Stimulated activated naive CD4-positive, alpha-beta T cell (primary cell): Measurements from ENCODE around the gene PHIP.
A peak's percentile ranks its signal among the peaks of the same experiment; 100 is the strongest.

Source experiments
- DNase-seq, 6 experiments: peaks; one replicate each; lab custom pipeline; 2025; lab: John Stamatoyannopoulos, UW

PHIP gene

GRCh38 chr6:79070206-79070825 lies 7.7 kb downstream of the PHIP start:
- DNase-seq: no peak

- DNase-seq: no peak
Observed at GRCh38 chr6:79066828-79067227, 11.2 kb downstream of the PHIP start.

- DNase-seq: no peak
Observed at GRCh38 chr6:79066330-79066729, 11.7 kb downstream of the PHIP start.

DNA sequence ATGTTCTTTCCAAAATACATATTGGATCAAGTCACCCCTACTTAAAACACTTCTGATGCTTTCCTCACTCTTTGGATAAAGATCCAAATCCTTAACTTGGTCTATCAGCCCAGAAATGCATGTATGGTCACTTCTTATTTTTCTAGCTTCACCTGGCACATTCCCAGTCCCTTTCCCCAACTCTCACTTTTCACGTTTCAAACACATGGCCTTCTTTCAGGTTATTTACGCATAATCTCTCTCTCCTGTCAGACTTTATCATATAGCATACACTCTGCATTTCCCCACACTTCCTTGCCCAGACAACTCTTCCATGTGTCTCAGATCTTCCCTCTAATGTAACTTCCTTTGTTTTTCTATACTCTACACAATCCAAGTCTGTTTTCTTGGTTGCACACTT lies 12.8 kb downstream of the PHIP start:
- DNase-seq: no peak

- DNase-seq: no peak
Observed at GRCh38 chr6:79064635-79065034, 13.4 kb downstream of the PHIP start.

GRCh38 chr6:79062708-79063107 lies 15.3 kb downstream of the PHIP start:
- DNase-seq: no peak

- no peak for DNase-seq
Observed at GRCh38 chr6:79057746-79058145, 20.3 kb downstream of the PHIP start.

DNA sequence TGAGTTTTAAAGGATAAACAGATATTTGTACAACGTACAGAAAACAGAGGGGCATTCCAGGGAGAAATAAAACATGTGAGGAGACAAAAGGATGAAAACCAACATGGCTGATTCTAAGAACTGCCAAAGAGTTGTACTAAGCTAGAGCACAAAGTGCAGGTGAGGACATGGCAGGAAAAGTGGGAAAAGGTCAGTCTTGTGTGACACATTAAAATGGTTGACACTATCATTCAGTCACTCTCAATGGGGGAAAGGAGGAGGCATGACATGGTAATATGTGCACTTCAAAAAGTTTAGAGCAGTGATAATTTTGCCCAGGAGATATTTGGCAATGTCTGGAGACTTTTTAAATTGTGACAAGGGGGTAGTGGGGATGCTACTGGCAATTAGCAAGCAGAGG lies 21.8 kb downstream of the PHIP start:
- DNase-seq: no peak

DNA sequence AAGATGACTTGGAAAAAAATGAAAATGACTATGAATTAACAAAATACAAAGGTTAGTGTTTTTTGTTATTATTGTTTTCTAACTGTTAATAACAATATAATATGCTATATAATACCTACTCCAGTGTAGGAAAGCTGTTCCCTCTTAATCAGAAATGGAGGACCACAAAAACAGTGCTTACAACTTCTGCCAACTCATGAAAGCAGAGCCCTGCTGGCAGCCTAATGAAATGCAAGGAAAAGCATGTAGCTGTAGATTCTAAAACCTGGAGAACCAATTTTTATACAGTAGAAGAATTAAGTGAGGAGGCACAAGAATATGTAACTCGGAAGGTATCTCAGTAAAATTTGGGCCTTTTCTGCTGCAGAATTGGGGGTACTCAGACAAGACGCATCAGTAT lies 29.4 kb downstream of the PHIP start:
- no peak for DNase-seq

DNA sequence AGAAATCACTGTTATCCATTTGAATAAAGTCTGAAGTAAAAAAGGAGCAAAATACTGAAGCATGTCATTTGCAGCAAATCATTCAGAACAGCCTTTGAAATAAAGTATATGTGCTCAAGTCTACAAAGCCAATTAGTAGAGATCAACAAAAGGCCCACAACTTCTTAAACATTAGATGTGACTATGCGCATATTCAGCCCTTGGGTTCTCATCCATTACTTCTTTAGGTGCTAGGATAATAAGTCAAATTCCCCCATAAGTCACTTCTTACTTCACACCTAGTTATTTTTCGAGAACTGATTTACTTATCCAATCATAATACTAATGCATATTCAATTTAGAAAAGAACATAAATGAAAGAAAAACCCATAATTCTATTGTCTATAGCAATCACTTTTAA lies 31.0 kb downstream of the PHIP start:
- no peak for DNase-seq

DNA sequence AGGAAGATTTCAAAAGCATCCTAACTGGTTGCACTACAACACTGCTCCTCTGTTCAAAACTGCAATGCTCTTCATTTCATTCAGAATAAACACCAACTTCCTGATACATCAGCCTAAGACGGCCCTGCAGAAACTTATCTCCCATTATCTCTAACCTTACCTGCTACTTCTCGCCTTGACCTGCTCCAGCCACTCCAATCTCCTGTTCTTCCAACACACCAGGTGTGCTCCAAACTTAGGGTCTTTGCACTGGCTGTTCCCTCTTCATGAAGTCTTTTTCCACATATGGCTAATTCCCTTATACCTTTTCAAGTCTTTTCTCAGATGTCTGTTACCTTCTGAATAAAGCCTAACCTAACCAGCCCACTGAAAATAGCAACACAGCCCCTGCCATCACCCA lies 32.1 kb downstream of the PHIP start:
- DNase-seq: no peak

DNA sequence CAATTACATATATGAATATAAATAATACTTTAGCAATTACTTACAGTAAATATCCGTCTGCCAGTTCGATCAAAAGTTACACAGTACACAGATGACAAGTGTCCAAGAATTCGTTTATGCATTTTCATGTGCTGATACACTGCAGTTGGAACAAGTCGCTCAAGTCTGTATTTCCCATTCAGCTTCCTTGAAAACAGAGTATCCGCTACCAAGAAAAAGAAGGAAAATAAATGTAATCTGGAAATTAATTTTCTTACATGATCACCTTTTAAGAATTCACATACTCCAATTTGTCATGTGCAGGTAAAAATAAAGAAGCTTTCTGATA lies 35.3 kb downstream of the PHIP start:
- DNase-seq: no peak

DNA sequence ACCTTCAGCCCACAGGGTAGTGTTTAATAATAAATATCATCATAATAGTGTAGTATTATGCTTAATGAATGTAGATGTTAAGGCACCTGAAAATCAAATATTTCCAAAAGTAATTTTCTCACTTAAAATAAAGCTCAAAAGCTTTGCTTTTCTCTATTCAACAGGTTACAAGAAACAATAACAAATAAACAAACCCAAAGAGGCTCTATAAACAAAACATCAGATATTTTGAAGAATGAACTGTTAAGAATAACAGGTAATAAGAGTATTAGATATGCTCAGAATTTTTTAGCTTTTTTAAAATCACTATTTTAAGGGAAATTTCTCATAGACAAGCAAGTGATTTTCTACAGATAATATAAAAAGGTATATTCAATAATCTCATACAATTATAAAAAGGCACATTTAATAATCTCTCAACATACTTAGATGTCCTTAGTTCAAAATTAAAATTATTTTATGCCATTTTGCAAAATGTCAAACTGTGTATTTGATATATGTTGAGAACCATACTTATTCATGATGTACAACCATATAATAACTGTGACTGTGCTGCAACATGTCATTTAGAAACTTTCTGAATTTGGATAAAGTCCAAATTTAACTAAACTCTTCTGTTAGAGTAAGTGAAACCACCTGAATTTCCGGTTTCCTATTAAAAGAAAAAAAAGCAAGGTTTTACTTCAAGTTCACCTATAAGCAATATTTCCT lies 35.8 kb downstream of the PHIP start:
- DNase-seq: peak in 2 of 6 experiments; percentile 3 to 11

DNA sequence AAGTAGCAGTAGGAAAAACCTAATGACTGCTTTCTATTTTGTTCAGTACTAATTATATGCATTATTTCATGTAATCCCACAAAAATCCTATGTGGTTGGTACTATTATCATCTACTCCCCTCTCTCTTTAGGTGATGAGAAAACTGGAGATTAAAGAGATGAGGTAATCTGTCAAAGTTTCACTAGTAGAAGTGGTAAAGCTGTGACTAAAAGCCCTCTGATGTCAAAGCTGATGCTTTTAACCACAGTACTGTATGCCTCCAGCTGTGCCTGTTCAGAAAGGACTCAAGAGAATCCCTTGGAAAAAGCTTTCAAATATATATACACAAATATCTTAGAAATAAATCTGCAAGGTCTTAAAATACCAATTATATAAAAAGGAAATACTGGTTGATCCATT lies 38.0 kb downstream of the PHIP start:
- no peak for DNase-seq

DNA sequence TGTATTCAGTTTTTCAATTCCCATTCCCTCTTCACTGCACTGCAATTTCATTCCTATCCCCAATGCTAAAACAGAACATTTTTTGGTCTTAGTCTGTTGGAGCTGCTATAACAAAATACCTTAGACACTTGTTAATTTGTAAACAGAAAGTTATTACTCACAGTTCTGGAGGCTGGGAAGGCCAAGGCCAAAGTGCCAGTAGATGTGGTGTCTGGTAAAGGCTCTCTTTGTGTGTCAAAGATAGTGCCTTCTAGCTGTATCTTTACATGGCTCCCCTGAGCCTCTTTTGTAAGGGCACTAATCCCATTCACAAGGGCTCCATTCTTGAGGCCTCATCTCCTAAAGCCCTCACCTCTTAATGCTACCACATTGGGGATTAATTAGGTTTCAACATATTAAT lies 40.0 kb downstream of the PHIP start:
- DNase-seq: no peak

GRCh38 chr6:79034865-79035264 lies 43.2 kb downstream of the PHIP start:
- no peak for DNase-seq

DNA sequence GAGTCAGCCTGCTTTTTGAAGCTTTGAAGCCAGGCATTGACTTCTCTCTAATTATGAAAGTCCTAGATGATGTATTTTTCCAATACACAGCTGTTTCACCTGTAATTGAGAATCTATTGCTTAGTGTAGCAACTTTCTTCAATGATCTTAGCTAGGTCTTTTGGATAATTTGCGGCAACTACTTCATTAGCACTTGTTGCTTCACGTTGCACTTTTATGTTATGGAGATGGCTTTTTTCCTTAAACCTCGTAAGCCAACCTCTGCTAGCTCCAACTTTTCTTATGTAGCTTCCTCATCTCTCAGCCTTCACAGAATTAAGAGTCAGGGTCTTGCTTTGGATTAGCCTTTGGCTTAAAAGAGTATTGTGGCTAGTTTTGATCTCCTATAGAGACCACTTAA lies 44.8 kb downstream of the PHIP start:
- DNase-seq: no peak

- DNase-seq: no peak
Observed at GRCh38 chr6:79031821-79032590, 46.0 kb downstream of the PHIP start.

DNA sequence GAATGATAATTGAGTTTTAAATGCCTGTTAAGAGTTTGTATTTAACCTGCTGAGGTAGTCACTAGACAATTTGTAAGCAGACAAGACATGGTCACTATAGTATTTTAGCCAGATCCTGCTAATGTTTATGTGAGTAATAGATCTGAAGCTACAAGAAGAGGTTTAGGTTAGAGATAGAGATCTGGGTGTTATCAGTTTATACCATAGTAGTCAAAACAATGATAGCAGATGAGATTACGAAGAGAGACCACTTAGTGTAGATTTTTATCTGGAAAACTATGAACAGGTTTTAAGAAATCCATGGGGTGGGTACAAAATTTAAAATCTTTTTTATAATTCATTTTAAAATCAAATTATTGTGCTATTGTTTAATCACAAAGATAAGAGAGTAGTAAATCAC lies 47.5 kb downstream of the PHIP start:
- DNase-seq: no peak

DNA sequence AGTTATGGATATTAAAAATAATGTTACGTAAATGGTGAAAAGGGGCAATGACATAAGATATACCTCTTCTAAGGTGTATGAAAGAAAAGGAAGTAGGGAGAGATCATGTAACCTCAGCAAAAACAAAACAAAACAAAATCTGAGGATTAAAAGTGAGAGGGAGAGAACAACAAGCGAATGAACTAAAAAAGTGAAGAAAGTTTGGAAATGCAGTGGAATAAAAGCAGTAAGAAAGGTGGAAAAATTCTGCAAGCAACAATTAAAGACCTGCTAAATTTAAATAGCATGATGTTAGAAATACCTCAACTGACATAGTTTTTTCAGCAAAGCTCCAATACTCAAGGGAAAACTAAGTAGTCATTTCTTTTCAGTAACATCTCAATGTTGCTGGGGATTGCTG lies 48.0 kb downstream of the PHIP start:
- DNase-seq: no peak

DNA sequence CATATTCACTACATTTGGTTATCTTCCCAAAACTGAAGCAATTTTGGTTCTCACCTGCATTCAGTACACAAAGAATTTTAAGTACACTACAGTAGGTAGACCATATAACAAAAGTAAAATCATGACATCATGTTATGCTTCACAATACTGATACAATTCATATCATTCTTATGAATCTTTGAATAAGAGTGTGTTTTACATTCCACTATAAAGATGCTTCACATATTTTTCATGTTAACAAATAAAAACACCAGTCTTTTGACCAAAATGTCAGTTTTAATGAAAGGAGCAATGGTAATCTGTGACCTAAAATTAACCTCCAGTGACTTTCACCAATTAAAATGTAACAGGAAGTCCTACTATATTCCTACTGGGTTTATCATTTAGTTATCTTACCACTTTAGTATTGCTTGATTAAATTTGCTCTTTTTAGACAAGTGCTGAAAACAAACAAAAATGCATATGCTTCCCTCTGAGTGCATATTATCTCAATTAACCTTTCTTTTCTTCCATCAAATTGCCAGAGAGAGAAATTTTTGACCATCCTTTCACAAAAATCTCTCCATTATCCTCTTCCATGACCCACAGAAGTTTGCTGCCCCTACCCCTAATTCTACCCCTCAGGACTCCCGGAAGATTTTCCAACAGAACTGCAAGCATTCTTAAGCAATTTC lies 49.3 kb downstream of the PHIP start:
- no peak for DNase-seq

DNA sequence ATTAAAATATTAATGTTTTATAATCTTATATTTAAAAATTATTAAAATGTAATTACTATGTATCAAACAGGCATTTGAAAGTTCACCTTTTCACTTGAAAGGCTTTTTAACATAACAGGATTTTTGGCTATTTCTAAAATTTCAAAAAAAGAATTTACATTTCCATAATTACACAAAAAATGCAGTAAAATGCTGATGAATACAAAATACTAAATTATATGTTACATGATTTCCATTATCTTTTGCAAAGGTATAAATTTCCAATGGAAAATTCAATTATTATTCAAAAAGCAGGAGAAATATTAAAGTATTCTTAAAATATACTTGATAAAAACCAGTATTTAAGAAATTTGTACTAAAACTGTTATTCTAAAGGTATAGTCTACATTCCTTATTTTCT lies 66.1 kb downstream of the PHIP start:
- DNase-seq: no peak

DNA sequence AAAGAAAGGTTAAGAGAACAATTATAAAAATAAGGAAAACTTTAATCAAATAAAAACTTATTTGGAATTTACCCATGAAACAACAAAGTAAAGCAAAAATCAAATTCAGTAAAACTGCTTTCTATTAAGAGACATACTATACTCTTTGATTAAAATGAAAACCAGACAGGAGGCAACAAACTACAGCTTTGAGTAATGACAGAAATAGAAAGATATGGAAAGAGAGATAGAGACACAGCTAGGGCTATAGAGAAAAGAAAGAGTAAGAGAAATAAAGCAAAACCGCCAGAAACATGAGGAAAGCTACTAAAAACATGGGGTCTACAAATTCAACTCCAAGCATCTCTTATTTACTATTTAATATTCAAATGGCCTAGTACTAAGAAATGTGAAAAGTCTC lies 67.6 kb downstream of the PHIP start:
- no peak for DNase-seq
